OCI-LY1 (cell line): Measurements from ENCODE around the gene CHIT1.

Experiments
- H2AFZ ChIP-seq: fragments of 200-600 bp; sonication (generic), shearing (Covaris generic); 2 replicates; pipeline ENCODE4 v1.6.0; 2014; ENCODE audit warnings: antibody characterized with exemption, mild to moderate bottlenecking, low read length
- H3F3A ChIP-seq: fragments of 200-600 bp; sonication (generic), shearing (Covaris generic); 2 replicates; pipeline ENCODE4 v1.6.0; 2014; ENCODE audit warnings: mild to moderate bottlenecking, antibody characterized with exemption, low read length, moderate library complexity; ENCODE audit not compliant: insufficient read depth
- H3K27ac ChIP-seq: fragments of 200-600 bp; sonication (generic); 2 replicates; pipeline ENCODE4 v1.5.1; 2014; ENCODE audit warnings: low read length, mixed run types, mild to moderate bottlenecking, low read depth; ENCODE audit not compliant: poor library complexity, severe bottlenecking
- H3K27me3 ChIP-seq: fragments of 200-600 bp; sonication (generic); 2 replicates; pipeline ENCODE4 v1.6.0; 2014; ENCODE audit warnings: antibody characterized with exemption, mild to moderate bottlenecking, low read length, moderate library complexity; ENCODE audit not compliant: insufficient read depth
- H3K36me3 ChIP-seq: fragments of 200-600 bp; sonication (generic); 2 replicates; pipeline ENCODE4 v1.6.1; 2014; ENCODE audit warnings: mild to moderate bottlenecking, antibody characterized with exemption, low read length, moderate library complexity, mixed read lengths; ENCODE audit not compliant: insufficient read depth
- H3K4me1 ChIP-seq: fragments of 200-600 bp; sonication (generic); 2 replicates; pipeline ENCODE4 v1.5.1; 2014; ENCODE audit warnings: mild to moderate bottlenecking, low read length, moderate library complexity; ENCODE audit not compliant: insufficient read depth, severe bottlenecking
- H3K4me2 ChIP-seq: fragments of 200-600 bp; sonication (generic), shearing (Covaris generic); 2 replicates; pipeline ENCODE4 v1.6.1; 2014; ENCODE audit warnings: low read length
- H3K4me3 ChIP-seq: fragments of 200-600 bp; sonication (generic); 2 replicates; pipeline ENCODE4 v1.5.1; 2014; ENCODE audit warnings: low read length, low read depth, mild to moderate bottlenecking, mixed read lengths; ENCODE audit not compliant: poor library complexity, severe bottlenecking
- H3K79me2 ChIP-seq: fragments of 200-600 bp; shearing (Covaris generic); 2 replicates; pipeline ENCODE4 v1.6.1; 2016; ENCODE audit warnings: mixed run types, low read length, mixed read lengths; ENCODE audit not compliant: insufficient read depth
- H3K9ac ChIP-seq: fragments of 200-600 bp; sonication (generic), shearing (Covaris generic); 2 replicates; pipeline ENCODE4 v1.6.1; 2014; ENCODE audit warnings: mild to moderate bottlenecking, low read length, mixed read lengths
- H3K9me2 ChIP-seq: fragments of 200-600 bp; sonication (generic), shearing (Covaris generic); 2 replicates; pipeline ENCODE4 v1.6.1; 2014; ENCODE audit warnings: low read depth, mild to moderate bottlenecking, low read length, mixed read lengths
- H3K9me3 ChIP-seq: fragments of 200-600 bp; shearing (Covaris generic); 2 replicates; pipeline ENCODE4 v1.6.1; 2014; ENCODE audit warnings: low read length, mixed read lengths
- H4K20me1 ChIP-seq: fragments of 200-600 bp; sonication (generic), shearing (Covaris generic); 2 replicates; pipeline ENCODE4 v1.6.0; 2016; ENCODE audit warnings: mild to moderate bottlenecking, low read length; ENCODE audit not compliant: insufficient read depth
- EZH2 ChIP-seq: fragments of 200-600 bp; sonication (generic), shearing (Covaris generic); IDR thresholded peaks from 2 replicates; pipeline ENCODE4 v1.8.0; 2017; ENCODE audit warnings: borderline replicate concordance, mixed run types, mild to moderate bottlenecking, antibody characterized with exemption, low read length, moderate library complexity, mixed read lengths
- TF ChIP-seq, protein P1 (sequence below): fragments of 200-600 bp; sonication (generic), shearing (Covaris generic); IDR thresholded peaks from 2 replicates; pipeline ENCODE4 v1.5.1; 2017; ENCODE audit warnings: mild to moderate bottlenecking, antibody characterized with exemption, low read length, moderate library complexity, mixed read lengths

The CHIT1 gene

DNA sequence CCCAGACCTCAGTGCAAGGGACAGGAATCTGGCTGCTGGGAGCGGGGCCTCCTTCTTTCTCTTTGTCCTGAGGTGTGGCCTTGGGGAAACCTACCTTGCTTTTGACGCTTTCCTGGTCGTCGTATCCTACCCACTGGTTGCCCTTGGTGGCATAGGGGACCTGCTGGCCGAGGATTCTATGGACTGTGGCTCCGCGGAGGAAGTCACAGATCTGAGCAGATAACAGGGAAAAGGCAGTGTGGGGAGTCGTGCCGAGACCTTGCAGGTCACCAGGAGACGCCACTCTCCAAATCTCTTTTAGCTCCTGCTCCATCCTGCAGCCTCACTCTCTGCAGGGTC lies 49.8 kb downstream of the CHIT1 start:
- no peaks in the 10 kb centered on the region for H3K36me3 ChIP-seq
- H3K27me3 ChIP-seq, result no peaks in the 10 kb centered on the region
- H3K4me2 ChIP-seq, result no peak overlapping the region
- no peaks in the 10 kb centered on the region for H3K79me2 ChIP-seq
- no peak overlapping the region for H3K4me3 ChIP-seq
- H3K27ac ChIP-seq, result no peak overlapping the region
- H4K20me1 ChIP-seq, result no peaks in the 10 kb centered on the region
- no peak overlapping the region for H3K9ac ChIP-seq
- no peak overlapping the region for H2AFZ ChIP-seq
- H3K9me2 ChIP-seq, result no peaks in the 10 kb centered on the region
- TF ChIP-seq, protein P1, sequence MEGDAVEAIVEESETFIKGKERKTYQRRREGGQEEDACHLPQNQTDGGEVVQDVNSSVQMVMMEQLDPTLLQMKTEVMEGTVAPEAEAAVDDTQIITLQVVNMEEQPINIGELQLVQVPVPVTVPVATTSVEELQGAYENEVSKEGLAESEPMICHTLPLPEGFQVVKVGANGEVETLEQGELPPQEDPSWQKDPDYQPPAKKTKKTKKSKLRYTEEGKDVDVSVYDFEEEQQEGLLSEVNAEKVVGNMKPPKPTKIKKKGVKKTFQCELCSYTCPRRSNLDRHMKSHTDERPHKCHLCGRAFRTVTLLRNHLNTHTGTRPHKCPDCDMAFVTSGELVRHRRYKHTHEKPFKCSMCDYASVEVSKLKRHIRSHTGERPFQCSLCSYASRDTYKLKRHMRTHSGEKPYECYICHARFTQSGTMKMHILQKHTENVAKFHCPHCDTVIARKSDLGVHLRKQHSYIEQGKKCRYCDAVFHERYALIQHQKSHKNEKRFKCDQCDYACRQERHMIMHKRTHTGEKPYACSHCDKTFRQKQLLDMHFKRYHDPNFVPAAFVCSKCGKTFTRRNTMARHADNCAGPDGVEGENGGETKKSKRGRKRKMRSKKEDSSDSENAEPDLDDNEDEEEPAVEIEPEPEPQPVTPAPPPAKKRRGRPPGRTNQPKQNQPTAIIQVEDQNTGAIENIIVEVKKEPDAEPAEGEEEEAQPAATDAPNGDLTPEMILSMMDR, result no peak
- TF ChIP-seq EZH2, result no peak
- H3K4me1 ChIP-seq, result no peaks in the 10 kb centered on the region
- H3K9me3 ChIP-seq, result no peaks in the 10 kb centered on the region
- H3F3A ChIP-seq, result no peaks in the 10 kb centered on the region

- TF ChIP-seq, protein P1, result no peak
- TF ChIP-seq EZH2, result no peak
- H3K4me1 ChIP-seq, result no peaks in the 10 kb centered on the region
These were observed 50.4 kb downstream of the CHIT1 start for GRCh38 chr1:203178821-203179666.

GRCh38 chr1:203178083-203178482 lies 51.4 kb downstream of the CHIT1 start:
- no peaks in the 10 kb centered on the region for H3K4me1 ChIP-seq
- H3K79me2 ChIP-seq, result no peaks in the 10 kb centered on the region
- H3K9ac ChIP-seq, result no peak overlapping the region
- H4K20me1 ChIP-seq, result no peaks in the 10 kb centered on the region
- TF ChIP-seq EZH2, result no peak
- TF ChIP-seq, protein P1, result no peak
- no peaks in the 10 kb centered on the region for H3K36me3 ChIP-seq
- no peak overlapping the region for H3K4me2 ChIP-seq
- no peaks in the 10 kb centered on the region for H3F3A ChIP-seq
- no peaks in the 10 kb centered on the region for H3K27me3 ChIP-seq
- no peaks in the 10 kb centered on the region for H3K9me2 ChIP-seq
- H3K4me3 ChIP-seq, result no peak overlapping the region
- H2AFZ ChIP-seq, result no peak overlapping the region
- H3K9me3 ChIP-seq, result no peaks in the 10 kb centered on the region
- H3K27ac ChIP-seq, result no peak overlapping the region

More at GRCh38 chr1:203178821-203179666, 50.4 kb downstream of the CHIT1 start:
- H3K79me2 ChIP-seq, result no peaks in the 10 kb centered on the region
- H3F3A ChIP-seq, result no peaks in the 10 kb centered on the region
- no peaks in the 10 kb centered on the region for H3K36me3 ChIP-seq
- H3K9me3 ChIP-seq, result no peaks in the 10 kb centered on the region
- H3K4me3 ChIP-seq, result no peak overlapping the region
- no peak overlapping the region for H3K4me2 ChIP-seq
- no peaks in the 10 kb centered on the region for H3K9me2 ChIP-seq
- no peak overlapping the region for H3K9ac ChIP-seq
- H2AFZ ChIP-seq, result no peak overlapping the region
- no peaks in the 10 kb centered on the region for H3K27me3 ChIP-seq
- no peak overlapping the region for H3K27ac ChIP-seq
- no peaks in the 10 kb centered on the region for H4K20me1 ChIP-seq
